K562 treated with DMSO at 1 percent for 12 hours (cell line): ENCODE data around the gene PPP2R5E. TPM values are rescaled to one million over a fixed set of nuclear protein-coding genes. Genes with fewer than 3 reads are reported as not detected.

Experiments used
- total RNA-seq: library from RNA; unstranded; fragments of 300-600 nt; gene quantifications from 2 replicates; pipeline ENCODE4 v1.2.3, GENCODE V29; 2022; ENCODE audit not compliant: insufficient read depth

Gene PPP2R5E
- total RNA-seq, result 3.9 and 20.5 TPM in 2 replicates

GRCh38 chr14:63543000-63543825 lies at the start of gene PPP2R5E:
Gene PPP2R5E (minus strand): TSS chr14:63543377. CDS start chr14:63539685, 3,692 bp downstream.

Other genes with a start within 250 kb of the PPP2R5E start
- not detected in 2 replicates for gene GPHB5, start 224.4 kb downstream of the PPP2R5E start, total RNA-seq
- gene WDR89, start 98.5 kb upstream of the PPP2R5E start, total RNA-seq, result 2.6 and 4.4 TPM in 2 replicates
- 5.5 and 14.2 TPM in 2 replicates for gene SGPP1, start 184.7 kb upstream of the PPP2R5E start, total RNA-seq